Right kidney (tissue), 1 donor: ENCODE data around the gene PMEPA1.
"Not testable (repeated sequence)": the region's sequence is repeated elsewhere in the genome, so short reads cannot be mapped to it uniquely, and the experiment has no call there.

Experiments used
- DNase-seq: peaks from one replicate; pipeline ENCODE4 v3.0.0-alpha.2; 2016

The PMEPA1 gene

DNA sequence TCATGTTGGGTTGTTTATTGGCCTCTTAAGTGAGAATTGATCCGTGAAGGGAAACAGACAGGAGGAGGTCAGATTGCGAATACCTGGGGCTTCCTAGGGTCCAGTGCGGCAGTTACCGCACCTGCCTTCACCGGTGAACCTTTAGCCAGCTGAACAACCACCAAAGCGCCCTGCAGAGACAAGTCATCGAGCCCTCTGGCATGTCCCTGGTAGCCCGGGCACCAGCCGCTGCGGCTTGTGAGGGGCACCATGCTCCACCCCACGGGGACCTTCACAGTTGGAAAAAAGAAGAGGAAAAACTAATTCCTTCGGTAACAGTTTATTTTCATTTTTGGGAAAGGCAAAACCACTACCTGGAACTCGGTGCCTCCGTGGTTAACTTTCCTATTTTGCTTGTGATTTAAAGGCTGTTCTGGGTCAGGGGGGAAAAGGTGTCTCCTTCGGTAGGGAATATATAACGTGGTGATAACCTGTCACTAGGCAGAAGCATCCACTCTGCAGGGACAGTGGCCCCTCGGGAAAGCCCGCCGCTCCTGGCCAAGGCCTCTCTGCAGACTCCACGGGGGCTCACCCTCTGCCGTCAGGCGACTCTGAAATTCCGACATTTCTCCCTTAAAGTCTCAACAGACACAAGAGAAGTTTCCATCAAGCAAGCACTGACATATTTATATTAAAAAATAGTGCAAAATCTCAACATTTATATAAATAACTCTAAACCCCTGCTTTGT lies 58.9 kb downstream of the PMEPA1 start:
- no peak for DNase-seq

DNA sequence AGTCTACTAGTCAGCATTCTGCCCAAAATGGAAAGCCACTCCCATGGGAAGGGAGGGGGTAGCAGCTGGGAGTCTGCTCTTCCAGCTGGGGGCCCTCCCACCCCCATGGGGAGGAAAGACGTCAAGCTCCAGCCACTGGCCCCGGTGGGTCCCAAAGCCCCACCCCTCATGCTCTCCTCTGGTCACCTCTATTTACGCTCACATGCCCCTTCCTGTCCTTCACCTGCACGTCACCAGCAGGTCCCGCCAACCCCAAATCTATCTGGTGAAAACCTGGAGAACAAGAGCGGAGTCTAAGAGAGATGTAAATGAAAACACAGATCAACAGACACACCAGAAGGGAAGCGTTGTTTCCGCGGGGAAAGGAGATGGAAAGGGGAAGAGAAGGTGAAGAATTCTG lies 59.5 kb downstream of the PMEPA1 start:
- DNase-seq, result no peak

DNA sequence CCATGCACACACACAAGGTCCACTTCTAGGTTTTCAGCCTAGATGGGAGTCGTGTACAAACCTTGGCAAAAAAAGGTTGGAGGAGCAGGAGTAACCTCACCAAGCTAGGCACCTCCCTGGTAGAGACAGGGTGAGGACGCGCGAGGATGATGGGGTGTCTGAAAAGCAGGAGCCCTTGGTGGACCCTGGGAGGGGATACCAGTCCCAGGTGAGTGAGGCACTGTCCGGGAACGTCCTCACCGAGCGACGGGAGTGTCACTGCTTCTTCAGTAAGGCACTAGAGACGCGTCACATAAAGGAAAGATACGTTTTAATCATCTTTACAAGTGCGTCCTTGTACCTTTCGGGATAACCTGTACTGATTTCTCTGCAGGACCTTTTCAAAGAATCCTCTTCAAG lies 60.2 kb downstream of the PMEPA1 start:
- DNase-seq, result no peak

DNA sequence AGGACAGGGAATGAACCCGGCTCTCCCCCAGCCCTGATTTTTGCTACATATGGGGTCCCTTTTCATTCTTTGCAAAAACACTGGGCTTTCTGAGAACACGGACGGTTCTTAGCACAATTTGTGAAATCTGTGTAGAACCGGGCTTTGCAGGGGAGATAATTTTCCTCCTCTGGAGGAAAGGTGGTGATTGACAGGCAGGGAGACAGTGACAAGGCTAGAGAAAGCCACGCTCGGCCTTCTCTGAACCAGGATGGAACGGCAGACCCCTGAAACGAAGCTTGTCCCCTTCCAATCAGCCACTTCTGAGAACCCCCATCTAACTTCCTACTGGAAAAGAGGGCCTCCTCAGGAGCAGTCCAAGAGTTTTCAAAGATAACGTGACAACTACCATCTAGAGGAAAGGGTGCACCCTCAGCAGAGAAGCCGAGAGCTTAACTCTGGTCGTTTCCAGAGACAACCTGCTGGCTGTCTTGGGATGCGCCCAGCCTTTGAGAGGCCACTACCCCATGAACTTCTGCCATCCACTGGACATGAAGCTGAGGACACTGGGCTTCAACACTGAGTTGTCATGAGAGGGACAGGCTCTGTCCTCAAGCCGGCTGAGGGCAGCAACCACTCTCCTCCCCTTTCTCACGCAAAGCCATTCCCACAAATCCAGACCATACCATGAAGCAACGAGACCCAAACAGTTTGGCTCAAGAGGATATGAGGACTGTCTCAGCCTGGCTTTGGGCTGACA lies 60.8 kb downstream of the PMEPA1 start:
- no peak for DNase-seq

DNA sequence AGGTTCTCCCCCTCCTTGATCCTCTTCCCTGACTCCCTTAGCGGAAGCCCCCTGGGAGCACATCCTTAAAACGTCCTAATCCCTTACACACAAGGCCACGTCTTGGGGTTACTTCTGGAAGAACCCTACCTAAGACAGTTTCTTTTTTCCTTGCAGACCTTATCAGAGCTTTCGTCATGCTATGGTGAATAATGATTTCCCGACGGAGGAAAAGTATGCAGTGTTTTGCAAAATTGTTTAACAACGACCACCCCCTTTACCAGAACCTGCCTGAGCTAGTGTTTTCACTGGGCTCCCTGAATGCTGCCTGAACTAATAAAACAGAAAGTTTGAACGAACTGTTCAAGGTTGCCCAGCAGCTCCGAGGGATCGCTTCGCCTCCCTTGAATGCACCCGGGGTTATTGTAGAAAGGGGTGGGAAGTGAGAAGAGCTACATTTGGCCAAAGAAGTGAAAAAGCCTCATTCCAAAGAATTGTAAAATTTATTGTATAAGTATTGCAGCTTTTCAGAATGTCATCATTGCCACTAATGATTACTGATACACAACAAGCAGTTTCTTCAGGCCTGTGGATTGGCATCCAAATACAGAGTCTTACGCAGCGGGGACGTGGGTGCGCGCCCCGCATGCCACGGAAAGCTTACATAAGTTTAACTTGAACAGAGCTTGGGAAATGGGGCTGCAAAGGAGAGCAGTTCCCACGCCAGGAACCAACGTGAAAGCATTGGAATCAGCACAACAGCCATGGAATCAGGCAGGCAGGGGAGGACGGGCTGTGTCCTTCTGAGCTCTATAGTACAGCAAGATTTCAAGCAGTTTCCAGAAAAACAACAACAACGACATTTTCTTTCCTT lies 61.7 kb downstream of the PMEPA1 start:
- DNase-seq, result no peak

DNA sequence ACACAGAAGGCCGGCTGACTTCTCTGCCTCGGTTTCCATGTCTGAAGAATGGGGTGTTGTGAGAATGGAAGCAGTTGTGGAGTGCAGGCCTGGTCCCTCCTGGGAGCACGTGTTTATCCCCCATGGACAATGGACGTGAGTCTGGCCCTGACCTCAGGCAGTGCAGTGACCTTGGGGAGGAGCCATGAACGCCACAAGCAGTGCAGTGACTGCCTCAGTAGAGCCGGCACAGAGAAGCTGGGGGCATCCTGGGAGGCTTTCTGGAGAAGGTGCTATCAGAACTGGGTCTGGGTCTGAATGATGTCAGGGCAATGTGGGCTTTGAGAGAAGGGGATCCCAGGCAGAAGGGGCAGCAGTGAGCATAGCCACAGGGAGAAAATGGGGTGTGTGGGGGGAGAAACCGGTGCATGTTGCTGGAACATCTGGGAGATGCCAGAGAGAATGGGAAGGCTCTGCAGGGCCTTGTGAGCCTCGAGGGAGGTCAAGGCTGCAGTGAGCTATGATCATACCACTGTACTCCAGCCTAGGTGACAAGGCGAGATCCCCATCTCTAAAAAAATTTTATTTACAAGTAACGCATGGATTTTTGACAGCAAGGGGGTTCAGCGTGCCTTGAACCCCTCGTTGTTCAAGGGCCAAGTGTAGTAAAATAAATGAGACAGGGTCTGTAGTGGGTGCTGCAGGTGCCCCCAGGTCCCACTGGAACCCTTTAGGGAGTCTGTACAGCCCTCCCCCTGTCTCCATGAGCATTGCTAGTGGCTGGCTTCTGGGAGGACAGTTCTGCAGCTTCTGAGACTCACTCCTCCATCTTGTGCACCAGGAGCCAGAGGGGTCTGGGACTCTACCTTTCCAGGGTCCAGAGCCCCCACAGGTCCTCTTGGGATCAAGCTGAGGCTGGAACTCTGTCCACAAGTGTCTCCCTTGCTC lies 62.5 kb downstream of the PMEPA1 start:
- DNase-seq, result no peak

DNA sequence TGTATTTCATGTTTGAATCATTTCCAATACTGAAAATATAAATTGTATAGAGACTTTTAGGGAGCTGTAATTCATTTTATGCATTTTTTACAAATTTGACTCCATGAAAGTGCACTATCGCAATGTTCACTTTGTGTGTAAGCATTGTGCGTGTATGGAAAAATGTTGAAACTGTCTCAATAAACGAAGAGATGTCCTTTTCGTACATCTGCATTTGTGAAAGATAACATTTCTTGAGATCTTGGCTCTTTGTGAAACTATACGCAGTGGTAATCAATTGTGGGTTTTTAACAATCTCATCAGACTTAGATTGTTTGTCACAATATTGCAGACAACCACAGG lies 70.9 kb downstream of the PMEPA1 start:
- DNase-seq, result no peak

DNA sequence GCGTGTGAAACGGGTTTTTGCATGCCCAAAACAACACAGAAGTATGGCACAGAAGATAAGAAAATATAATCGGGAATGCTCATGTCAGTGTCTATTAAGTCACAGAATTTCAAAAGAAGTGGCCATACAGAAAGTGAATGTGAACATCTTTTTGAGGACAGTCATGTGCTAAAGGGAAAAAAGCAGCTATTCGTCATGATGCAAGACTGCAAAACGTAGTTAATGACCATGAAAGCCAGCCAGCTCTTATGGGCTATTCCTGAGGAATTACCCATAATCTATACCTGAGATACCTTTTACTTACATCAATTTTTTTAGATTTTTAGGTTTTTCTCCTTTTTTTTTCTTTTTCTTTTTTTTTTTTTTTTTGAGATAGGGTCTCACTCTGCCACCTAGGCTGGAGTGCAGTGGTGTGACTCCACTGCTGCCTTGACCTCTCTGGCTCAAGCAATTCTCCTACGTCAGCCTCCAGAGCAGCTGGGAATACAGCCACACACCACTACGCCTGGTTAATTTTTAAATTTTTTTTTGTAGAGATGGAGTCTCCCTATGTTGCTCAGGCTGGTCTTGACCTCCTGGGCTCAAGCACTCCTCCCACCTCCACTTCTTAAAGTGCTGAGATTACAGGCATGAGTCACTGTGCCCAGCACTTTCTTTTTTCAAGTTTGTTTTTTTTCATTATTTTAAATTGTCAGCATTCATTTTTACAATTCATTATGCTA lies 71.5 kb downstream of the PMEPA1 start:
- no peak for DNase-seq

DNA sequence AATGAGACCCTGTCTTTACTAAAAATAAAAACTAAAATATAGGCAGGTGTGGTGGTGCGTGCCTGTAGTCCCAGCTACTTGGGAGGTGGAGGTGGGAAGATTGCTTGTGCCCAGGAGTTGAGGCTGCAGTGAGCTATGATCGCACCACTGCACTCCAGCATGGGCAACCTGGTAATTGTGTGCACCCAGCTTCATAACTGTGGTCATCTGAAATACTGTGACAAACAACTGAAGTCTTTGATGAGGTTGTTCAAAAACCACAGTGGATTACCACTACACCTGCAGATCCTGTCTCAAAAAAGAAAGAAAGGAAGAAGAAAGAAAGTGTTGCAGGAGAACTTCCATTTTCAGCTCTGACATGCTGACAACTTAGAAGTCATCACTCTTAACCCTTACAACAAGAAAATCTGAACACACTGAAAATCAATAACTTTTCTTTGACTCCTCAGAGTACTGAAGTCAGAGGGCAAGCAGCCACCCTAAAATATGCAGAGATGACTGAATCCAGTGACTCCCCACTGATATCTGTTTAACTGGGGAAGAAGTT lies 75.8 kb downstream of the PMEPA1 start:
- no peak for DNase-seq

DNA sequence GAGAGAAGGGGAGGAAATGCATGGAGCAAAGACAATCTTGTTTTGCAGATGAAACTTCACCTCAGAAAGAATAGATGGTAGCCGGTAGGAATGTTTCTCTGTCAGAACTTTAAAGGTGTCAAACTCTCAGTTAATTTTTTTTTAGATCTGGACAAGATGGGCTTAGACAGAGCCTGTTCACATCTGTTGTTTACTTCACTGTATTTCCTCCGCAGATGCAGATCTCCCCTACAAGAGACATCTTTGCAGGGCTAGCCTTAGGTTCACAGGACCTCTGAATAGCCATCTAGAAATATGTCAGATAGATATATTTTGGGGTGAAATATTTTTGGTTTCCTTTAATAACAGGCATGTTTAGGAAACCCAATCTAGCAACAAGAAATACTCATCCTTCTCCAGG lies 77.5 kb downstream of the PMEPA1 start:
- DNase-seq, result no peak

DNA sequence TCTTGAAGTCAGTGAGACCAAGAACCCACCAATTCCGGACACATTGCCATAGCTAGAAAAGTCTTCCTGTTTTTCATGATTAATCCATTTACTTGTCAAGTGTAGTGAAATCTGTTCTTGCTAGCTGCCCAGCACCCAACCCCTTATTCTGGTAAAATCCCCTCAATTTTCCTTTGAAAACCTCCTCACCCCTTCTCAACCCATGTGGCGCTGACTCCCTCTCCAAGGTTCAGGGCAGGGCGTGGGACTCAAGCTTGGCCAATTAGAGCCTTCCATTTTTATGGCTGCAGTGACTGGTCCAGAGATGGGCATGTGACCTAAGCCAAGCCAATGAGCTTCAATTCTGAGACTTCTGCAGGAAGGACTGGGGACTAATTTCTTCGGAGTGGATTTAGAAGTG lies 79.8 kb downstream of the PMEPA1 start:
- DNase-seq, result no peak

DNA sequence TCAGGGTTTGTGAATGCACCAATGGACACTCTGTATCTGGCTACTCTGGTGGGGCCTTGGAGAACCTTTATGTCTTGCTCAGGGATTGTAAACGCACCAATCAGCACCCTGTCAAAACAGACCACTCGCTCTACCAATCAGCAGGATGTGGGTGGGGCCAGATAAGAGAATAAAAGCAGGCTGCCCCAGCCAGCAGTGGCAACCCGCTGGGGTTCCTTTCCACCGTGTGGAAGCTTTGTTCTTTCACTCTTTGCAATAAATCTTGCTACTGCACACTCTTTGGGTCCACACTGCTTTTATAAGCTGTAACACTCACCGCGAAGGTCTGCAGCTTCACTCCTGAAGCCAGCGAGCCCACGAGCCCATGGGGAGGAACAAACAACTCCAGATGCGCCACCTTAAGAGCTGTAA lies 80.3 kb downstream of the PMEPA1 start:
- DNase-seq, result not testable (repeated sequence)

DNA sequence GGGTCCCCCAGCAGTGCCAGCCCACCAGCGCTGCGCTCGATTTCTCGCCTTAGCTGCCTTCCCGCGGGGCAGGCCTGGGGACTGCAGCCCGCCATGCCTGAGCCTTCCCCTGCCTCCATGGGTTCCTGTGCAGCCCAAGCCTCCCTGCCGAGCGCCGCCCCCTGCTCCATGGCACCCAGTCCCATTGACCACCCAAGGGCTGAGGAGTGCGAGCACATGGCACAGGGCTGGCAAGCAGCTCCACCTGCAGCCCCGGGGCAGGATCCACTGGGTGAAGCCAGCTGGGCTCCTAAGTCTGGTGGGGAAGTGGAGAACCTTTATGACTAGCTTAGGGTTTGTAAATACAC lies 80.9 kb downstream of the PMEPA1 start:
- DNase-seq, result not testable (repeated sequence)

DNA sequence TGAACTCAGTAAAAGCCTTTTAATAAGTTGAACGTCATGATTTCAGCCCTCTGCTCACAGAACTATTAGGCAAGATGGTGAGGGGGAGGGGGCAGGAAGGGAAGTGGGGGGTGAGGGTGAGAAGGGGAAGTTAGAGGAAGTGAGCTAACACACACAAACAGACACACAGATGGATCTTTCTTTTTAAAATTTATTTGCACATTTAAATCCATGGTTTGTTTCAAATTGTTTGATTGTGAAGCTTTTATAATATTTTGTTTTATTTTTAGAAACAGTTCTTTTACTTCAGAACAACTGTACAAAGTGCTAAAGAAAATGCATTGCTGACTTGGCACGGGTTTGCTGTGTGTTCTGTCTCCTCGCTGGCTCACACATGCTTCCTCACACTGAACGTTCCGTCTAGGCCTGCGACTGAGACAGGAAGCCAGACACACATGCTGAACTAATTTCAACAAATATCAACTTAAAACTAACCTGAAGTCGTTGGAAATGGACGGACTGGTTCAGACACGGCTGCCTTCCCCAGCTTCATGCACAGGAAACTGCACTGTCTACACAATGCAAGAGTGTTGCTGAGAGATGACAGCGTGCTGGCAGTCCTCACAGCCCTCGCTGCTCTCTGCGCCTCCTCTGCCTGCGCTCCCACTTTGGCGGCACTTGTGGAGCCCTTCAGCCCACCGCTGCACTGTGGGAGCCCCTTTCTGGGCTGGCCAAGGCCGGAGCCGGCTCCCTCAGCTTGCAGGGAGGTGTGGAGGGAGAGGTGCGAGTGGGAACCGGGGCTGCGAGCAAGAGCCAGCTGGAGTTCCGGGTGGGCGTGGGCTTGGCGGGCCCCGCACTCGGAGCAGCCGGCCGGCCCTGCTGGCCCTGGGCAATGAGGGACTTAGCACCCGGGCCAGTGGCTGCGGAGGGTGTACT lies 81.5 kb downstream of the PMEPA1 start:
- DNase-seq, result peak; percentile 39

DNA sequence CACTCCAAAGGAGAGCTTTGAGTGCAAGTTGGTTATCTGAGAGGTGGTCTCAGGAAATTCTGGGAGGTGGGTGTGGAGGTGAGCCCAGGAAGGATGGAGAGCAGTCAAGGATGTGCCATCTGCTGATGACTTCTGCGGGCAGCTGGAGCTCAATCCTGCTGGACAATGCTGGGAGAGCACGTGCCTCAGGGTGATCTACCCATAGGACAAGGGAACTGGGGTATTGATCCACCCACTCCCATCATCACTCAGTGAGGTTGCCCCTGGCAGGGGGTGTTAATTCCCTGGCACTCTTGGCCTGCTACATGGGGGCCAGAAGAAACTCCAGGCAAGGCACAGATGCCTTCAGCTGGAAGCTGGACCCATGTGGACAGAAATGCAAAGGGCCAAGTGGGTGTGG lies 82.5 kb downstream of the PMEPA1 start:
- no peak for DNase-seq

DNA sequence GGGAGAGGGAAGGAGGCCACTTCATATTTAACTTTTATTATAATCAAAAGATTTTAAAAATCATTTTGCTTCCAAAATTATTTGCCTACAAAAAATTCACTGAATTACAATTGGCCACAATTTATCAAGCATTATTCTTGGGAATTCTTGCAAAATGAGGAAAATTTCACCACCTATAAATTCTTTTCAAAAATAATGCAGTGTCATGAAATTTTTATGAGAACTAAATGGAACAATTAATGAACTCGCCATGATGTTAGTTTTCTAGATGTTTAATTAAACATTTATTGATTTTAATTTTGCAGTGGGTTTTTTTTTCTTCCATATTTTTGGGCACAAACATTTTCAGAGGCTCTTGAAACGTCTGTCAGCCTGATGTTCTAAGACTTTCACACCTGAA lies 83.8 kb downstream of the PMEPA1 start:
- no peak for DNase-seq

DNA sequence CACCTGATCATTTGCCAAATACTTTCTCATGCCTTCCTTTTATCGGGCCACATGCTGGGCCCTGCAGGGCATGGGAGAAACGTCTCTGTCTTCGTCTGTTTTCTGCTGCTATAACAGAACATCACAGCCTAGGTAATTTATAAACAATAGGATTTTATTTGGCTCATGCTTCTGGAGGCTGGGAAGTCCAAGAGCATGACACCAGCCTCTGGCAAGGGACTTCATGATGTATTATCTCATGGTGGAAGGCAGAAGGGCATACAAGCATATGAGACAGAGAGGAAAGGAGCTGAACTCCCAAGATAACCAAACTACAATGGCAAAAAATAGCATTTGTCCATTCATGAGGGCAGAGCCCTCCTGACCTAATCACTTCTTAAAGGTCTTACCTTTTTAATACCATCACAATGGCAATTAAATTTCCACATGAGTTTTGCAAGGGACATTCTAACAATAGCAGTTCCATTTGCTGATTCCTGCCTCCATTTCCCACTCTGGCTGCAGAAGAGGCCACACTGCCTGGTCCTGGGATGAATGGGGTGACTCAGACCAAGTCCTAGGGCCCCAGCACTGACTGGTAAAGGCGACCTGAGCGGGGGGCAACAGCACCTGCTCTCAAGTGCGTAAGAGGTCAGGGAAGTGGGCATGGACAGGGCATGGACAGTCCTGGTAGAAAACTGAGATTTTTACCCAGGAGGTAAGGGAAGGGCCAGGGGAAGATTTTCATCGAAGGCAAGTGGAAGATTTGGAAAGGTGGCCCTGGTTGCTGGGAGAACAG lies 84.4 kb downstream of the PMEPA1 start:
- no peak for DNase-seq

DNA sequence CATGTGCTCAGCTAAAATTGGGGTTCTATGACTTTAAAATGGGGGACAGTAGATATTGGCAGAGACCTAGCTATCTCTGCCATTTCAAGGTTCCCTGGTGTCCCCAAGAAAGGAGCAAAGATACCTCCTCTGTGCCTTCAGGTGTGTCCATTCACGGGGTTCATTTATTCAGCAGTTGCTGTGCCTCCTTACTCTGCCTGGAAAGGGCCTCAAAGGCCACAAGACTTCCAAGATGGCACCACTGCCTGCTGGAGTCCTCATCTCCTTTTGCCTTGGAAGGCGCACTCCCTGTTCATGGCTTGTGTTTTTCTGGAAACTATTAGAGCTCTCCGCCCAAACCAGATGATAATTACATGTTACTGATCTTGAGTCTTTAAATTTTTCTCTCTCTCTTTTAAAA lies 85.7 kb downstream of the PMEPA1 start:
- no peak for DNase-seq
